T47D (cell line): ENCODE data around the gene CHMP4B.

ENCODE experiments used
- DNase-seq, 2 experiments: peaks; one replicate each; pipeline versions ENCODE4 v3.0.0 to v3.0.0-alpha.2; 2011 to 2012; ENCODE audit warnings: low read depth in 1 of 2, low spot score in 1 of 2
- JUND ChIP-seq: IDR thresholded peaks from 2 replicates; pipeline ENCODE4 v1.6.1; 2012; ENCODE audit warnings: low read depth
- in situ Hi-C: cut with HindIII; loops from 2 replicates; pipeline ENCODE4 v1.10.0; 2016; ENCODE audit warnings: low sequenced_read_pairs, low pct_unique_long_range_greater_than_20kb

The CHMP4B gene

GRCh38 chr20:33828326-33828844, 17.2 kb downstream of the CHMP4B start:
- no peak for DNase-seq
- no peak for TF ChIP-seq JUND
- in situ Hi-C loops = no loop called here

- no peak for DNase-seq
- TF ChIP-seq JUND = no peak
- in situ Hi-C loops = no loop called here
These were observed 17.9 kb downstream of the CHMP4B start for GRCh38 chr20:33828967-33829560.

GRCh38 chr20:33829636-33830035, 18.5 kb downstream of the CHMP4B start:
- TF ChIP-seq JUND = no peak
- in situ Hi-C loops = no loop called here
- DNase-seq = no peak

- no peak for TF ChIP-seq JUND
- in situ Hi-C loops = no loop called here
- DNase-seq = no peak
These were observed 19.2 kb downstream of the CHMP4B start for GRCh38 chr20:33830371-33830770.

GRCh38 chr20:33832103-33832804, 21.1 kb downstream of the CHMP4B start:
- no peak for DNase-seq
- TF ChIP-seq JUND = no peak
- in situ Hi-C loops = no loop called here

- in situ Hi-C loops = no loop called here
- TF ChIP-seq JUND = no peak
- DNase-seq = no peak
These were observed 22.2 kb downstream of the CHMP4B start for GRCh38 chr20:33833333-33833732.

GRCh38 chr20:33835615-33836172, 24.5 kb downstream of the CHMP4B start:
- in situ Hi-C loops = no loop called here
- no peak for TF ChIP-seq JUND
- no peak for DNase-seq

- in situ Hi-C loops = no loop called here
- no peak for TF ChIP-seq JUND
- no peak for DNase-seq
These were observed 25.1 kb downstream of the CHMP4B start for GRCh38 chr20:33836277-33836676.

GRCh38 chr20:33837096-33837830, 26.1 kb downstream of the CHMP4B start:
- in situ Hi-C loops = no loop called here
- no peak for DNase-seq
- no peak for TF ChIP-seq JUND

- no peak for TF ChIP-seq JUND
- in situ Hi-C loops = no loop called here
- no peak for DNase-seq
These were observed 27.1 kb downstream of the CHMP4B start for GRCh38 chr20:33838035-33838864.

GRCh38 chr20:33839591-33839990, 28.4 kb downstream of the CHMP4B start:
- no peak for DNase-seq
- in situ Hi-C loops = no loop called here
- TF ChIP-seq JUND = no peak

GRCh38 chr20:33840160-33840559, 29.0 kb downstream of the CHMP4B start:
- in situ Hi-C loops = no loop called here
- no peak for DNase-seq
- no peak for TF ChIP-seq JUND
